HepG2 (cell line): ENCODE data around the gene CERS6. TPM values are rescaled to one million over a fixed set of nuclear protein-coding genes. Genes with fewer than 3 reads are reported as not detected.
A peak's percentile ranks its signal among the peaks of the same experiment; 100 is the strongest.

Experiments
- ATAC-seq: fragments of 200-7000 bp; cut with Tn5 transposase; 3 replicates; pipeline ENCODE4 v1.9.1; 2020; ENCODE audit warnings: mild to moderate bottlenecking, moderate library complexity
- BruUV-seq: library from RNA; stranded (reverse); fragments of 400-500 nt; replicated peaks from 2 replicates; lab custom pipeline; 2021; lab: Mats Ljungman, UMichigan
- CTCF ChIA-PET: fragments of 300-600 bp; formaldehyde crosslinking; extraction: SDS; loops from one replicate; lab custom pipeline; 2021; ENCODE audit warnings: low total read pairs, inconsistent platforms, low intra/inter-chr PET ratio; lab: Yijun Ruan, JAX
- POLR2A ChIA-PET: fragments of 350-600 bp; sonication (Branson Sonifier 250); formaldehyde crosslinking; loops from one replicate; lab custom pipeline; 2020; ENCODE audit warnings: antibody characterized with exemption, inconsistent platforms; lab: Yijun Ruan, JAX
- DNase-seq: peaks from one replicate; pipeline ENCODE4 v3.0.0-alpha.2; 2015; ENCODE audit warnings: low spot score
- FAIRE-seq: peaks from 3 replicates; lab custom pipeline; 2011; peaks lifted over from hg19 to GRCh38; lab: Jason Lieb, UNC
- H2AFZ ChIP-seq: one replicate; pipeline ENCODE4 v1.6.1; 2011; ENCODE audit warnings: low read length, inconsistent platforms
- H3K27ac ChIP-seq: fragments of 300-600 bp; 3 replicates; pipeline ENCODE4 v1.8.0; 2011; ENCODE audit warnings: mixed run types, mild to moderate bottlenecking, mixed read lengths, low read length, inconsistent platforms; ENCODE audit not compliant: insufficient read depth; ENCODE audit errors: extremely low read length
- H3K27me3 ChIP-seq, 2 experiments: fragments of 200-600 bp in 1 of 2; 2 replicates in 1 of 2; 3 replicates in 1 of 2; pipeline versions ENCODE4 v1.6.0 to v1.8.0; 2011; ENCODE audit warnings: low read length in 2 of 2, mild to moderate bottlenecking in 2 of 2, moderate library complexity in 2 of 2, inconsistent platforms in 1 of 2; ENCODE audit not compliant: insufficient read depth in 2 of 2, control insufficient read depth in 1 of 2
- H3K36me3 ChIP-seq, 2 experiments: fragments of 200-600 bp in 1 of 2; replicated peaks in 1 of 2; 2 replicates in 1 of 2; 3 replicates in 1 of 2; pipeline versions ENCODE4 v1.5.1 to v1.8.0; 2011; ENCODE audit warnings: low read length in 2 of 2, inconsistent platforms in 1 of 2; ENCODE audit not compliant: insufficient read depth in 2 of 2, control insufficient read depth in 1 of 2
- H3K4me1 ChIP-seq: 2 replicates; pipeline ENCODE4 v1.5.1; 2012; ENCODE audit warnings: low read length, inconsistent platforms; ENCODE audit not compliant: insufficient read depth
- H3K4me2 ChIP-seq: 2 replicates; pipeline ENCODE4 v1.6.0; 2011; ENCODE audit warnings: low read depth, low read length, inconsistent platforms
- H3K4me3 ChIP-seq, 3 experiments: fragments of 200-600 bp in 1 of 3; sonication (generic), shearing (Covaris generic) in 1 of 3; replicated peaks in 1 of 3; 2 replicates each; pipeline ENCODE4 v1.5.1; 2011 to 2016; ENCODE audit warnings: low read length in 3 of 3, inconsistent platforms in 2 of 3, low read depth in 2 of 3, mild to moderate bottlenecking in 2 of 3, control low read depth in 1 of 3, mixed read lengths in 1 of 3; ENCODE audit not compliant: insufficient read depth in 1 of 3
- H3K79me2 ChIP-seq: one replicate; pipeline ENCODE4 v1.6.1; 2011; ENCODE audit warnings: low read length, inconsistent platforms; ENCODE audit not compliant: insufficient read depth
- H3K9ac ChIP-seq: 2 replicates; pipeline ENCODE4 v1.6.0; 2011; ENCODE audit warnings: mild to moderate bottlenecking, low read depth, low read length, inconsistent platforms; ENCODE audit not compliant: insufficient read depth
- H3K9me3 ChIP-seq: 2 replicates; pipeline ENCODE4 v1.5.1; 2012; ENCODE audit warnings: mild to moderate bottlenecking, low read length
- H4K20me1 ChIP-seq: 2 replicates; pipeline ENCODE4 v1.6.0; 2011; ENCODE audit warnings: inconsistent platforms, mild to moderate bottlenecking, low read length, moderate library complexity; ENCODE audit not compliant: insufficient read depth
- FOSL2 ChIP-seq: sonication (generic); formaldehyde crosslinking; IDR thresholded peaks from 2 replicates; pipeline ENCODE4 v1.4.0; 2020; ENCODE audit warnings: missing genetic modification reagents
- HES4 ChIP-seq: sonication (generic); formaldehyde crosslinking; IDR thresholded peaks from 2 replicates; pipeline ENCODE4 v1.9.0; 2021; ENCODE audit warnings: mild to moderate bottlenecking, missing genetic modification reagents, borderline replicate concordance
- HHEX ChIP-seq: IDR thresholded peaks from 2 replicates; pipeline ENCODE4 v1.6.1; 2016; ENCODE audit warnings: control low read depth
- NONO ChIP-seq, 2 experiments: fragments of 450-650 bp in 1 of 2; sonication (generic) in 1 of 2; formaldehyde crosslinking in 1 of 2; IDR thresholded peaks in 1 of 2; conservative IDR thresholded peaks in 1 of 2; 2 replicates each; pipeline versions ENCODE4 v1.6.1 to v1.8.0; 2017 to 2022; ENCODE audit warnings: mild to moderate bottlenecking in 1 of 2, missing genetic modification reagents in 1 of 2, moderate library complexity in 1 of 2
- TMF1 ChIP-seq: sonication (generic); formaldehyde crosslinking; IDR thresholded peaks from 2 replicates; pipeline ENCODE4 v1.8.1; 2022; ENCODE audit warnings: low read depth, missing genetic modification reagents
- YEATS4 ChIP-seq: sonication (generic); formaldehyde crosslinking; IDR thresholded peaks from 2 replicates; pipeline ENCODE4 v1.4.0; 2020; ENCODE audit warnings: missing genetic modification reagents, borderline replicate concordance
- ZBTB20 ChIP-seq: sonication (generic); formaldehyde crosslinking; IDR thresholded peaks from 2 replicates; pipeline ENCODE4 v1.8.1; 2023; ENCODE audit warnings: missing genetic modification reagents, low read depth, mild to moderate bottlenecking, borderline replicate concordance
- ZC3H13 ChIP-seq: sonication (generic); formaldehyde crosslinking; IDR thresholded peaks from 2 replicates; pipeline ENCODE4 v1.8.1; 2023; ENCODE audit warnings: mild to moderate bottlenecking, missing genetic modification reagents, moderate library complexity
- ZNF432 ChIP-seq: sonication (generic); formaldehyde crosslinking; IDR thresholded peaks from 2 replicates; pipeline ENCODE4 v1.5.0; 2020; ENCODE audit warnings: missing genetic modification reagents, mild to moderate bottlenecking, borderline replicate concordance
- ZNF674 ChIP-seq: sonication (generic); formaldehyde crosslinking; IDR thresholded peaks from 2 replicates; pipeline ENCODE4 v1.5.0; 2020; ENCODE audit warnings: low read depth, mild to moderate bottlenecking, missing genetic modification reagents
- ZNF792 ChIP-seq: IDR thresholded peaks from 2 replicates; pipeline ENCODE4 v1.6.1; 2016
- WGBS: methylation state at CpG from one replicate; pipeline ENCODE4 v1.1.6; 2017; ENCODE audit warnings: low lambda C conversion rate; 5-methylcytosine and 5-hydroxymethylcytosine counted together
- in situ Hi-C: cut with HindIII; loops from 2 replicates; pipeline ENCODE4 v1.10.0; 2017; ENCODE audit warnings: low pct_unique_long_range_greater_than_20kb; ENCODE audit not compliant: extremely low pct_ligation_motif_present
- intact Hi-C: fragments of 100-400 bp; cut with micrococcal nuclease; formaldehyde crosslinking; loops from one replicate; pipeline ENCODE4 v1.10.0; 2022; ENCODE audit not compliant: unreplicated experiment
- polyA plus RNA-seq, 8 experiments: library from polyadenylated mRNA; depleted of rRNA in 3 of 8; stranded (reverse) in 7 of 8; unstranded in 1 of 8; fragments of >200 nt; fragmentation: Illumina TruSeq in 4 of 8; extraction: Trizol in 4 of 8; gene quantifications; 2 replicates each; pipeline versions ENCODE4 v1.2.1 to v1.2.3, GENCODE V29; 2011 to 2016; ENCODE audit warnings: low read depth in 4 of 8, missing spikeins in 1 of 8, mixed read lengths in 1 of 8; ENCODE audit not compliant: insufficient read depth in 1 of 8
- total RNA-seq, 5 experiments: library from RNA; depleted of rRNA; stranded (reverse); fragments of >200 nt; fragmentation: Illumina TruSeq; extraction: Trizol; gene quantifications; 2 replicates each; pipeline ENCODE4 v1.2.3, GENCODE V29; 2016; ENCODE audit warnings: low read depth in 1 of 5
- TF ChIP-seq, protein P1 (sequence below): sonication (generic); IDR thresholded peaks from 2 replicates; pipeline ENCODE4 v1.6.1; 2016; ENCODE audit warnings: low read depth, borderline replicate concordance
- TF ChIP-seq, protein P2 (sequence below): IDR thresholded peaks from 2 replicates; pipeline ENCODE4 v1.6.1; 2016; ENCODE audit warnings: low read depth
- TF ChIP-seq, protein P3 (sequence below): sonication (generic); formaldehyde crosslinking; IDR thresholded peaks from 2 replicates; pipeline ENCODE4 v1.8.1; 2023; ENCODE audit warnings: mild to moderate bottlenecking, missing genetic modification reagents, borderline replicate concordance
- TF ChIP-seq, protein P4 (sequence below): sonication (generic); formaldehyde crosslinking; IDR thresholded peaks from 2 replicates; pipeline ENCODE4 v1.5.0; 2020; ENCODE audit warnings: mild to moderate bottlenecking, missing genetic modification reagents, borderline replicate concordance

CERS6 gene
- total and polyA plus RNA-seq, 2 of the 13 experiments (the other 11 are each of a cell fraction or from before 2014, with no cell fraction given): 10.1 to 20.3 TPM

DNA sequence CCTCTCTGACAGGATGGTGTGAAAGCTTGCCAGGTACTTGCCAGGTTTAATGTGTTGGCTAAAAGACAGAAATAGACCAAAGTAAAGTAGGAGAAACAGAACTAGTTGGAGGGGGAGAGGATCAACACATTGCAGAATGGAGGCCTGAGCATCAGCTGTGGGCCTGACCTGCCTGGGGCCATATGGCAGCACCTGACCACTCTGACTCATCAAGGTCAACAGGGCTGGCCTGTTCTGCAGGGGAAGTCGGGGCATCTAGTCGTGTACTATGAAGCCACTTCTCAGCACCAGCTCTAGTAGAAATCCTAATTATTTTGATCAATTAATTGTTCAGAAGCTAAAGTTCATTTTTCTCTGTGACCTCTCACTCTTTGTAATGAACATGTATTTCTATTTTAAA lies 310.5 kb downstream of the CERS6 start:
- Histone ChIP-seq H3K4me2 (no peak overlapping the region), H4K20me1 (no peaks in the 10 kb centered on the region), H3K4me1 (no peaks in the 10 kb centered on the region), H3K27ac (no peak overlapping the region), H3K9ac (no peak overlapping the region), H3K4me3 (no peak overlapping the region), H3K9me3 (no peaks in the 10 kb centered on the region), H2AFZ (no peak overlapping the region), H3K27me3 (no peaks in the 10 kb centered on the region), H3K36me3 (peaks cover 2 to 16% of the 10 kb centered on the region in 2 experiments), H3K79me2 (no peaks in the 10 kb centered on the region)
- intact Hi-C loops: no loop called here
- ChIA-PET CTCF (no interaction called here), POLR2A (no interaction called here)
- FAIRE-seq (no peak), DNase-seq (no peak), ATAC-seq (no peak)
- BruUV-seq: no TSS peak
- WGBS: 84% methylated on average over 2 of the region's 2 CpGs
- TF ChIP-seq FOSL2 (CRISPR knock-in tag) (peak; percentile 65), ZC3H13 (CRISPR knock-in tag) (no peak), ZBTB20 (no peak)
- TF ChIP-seq, protein P1, sequence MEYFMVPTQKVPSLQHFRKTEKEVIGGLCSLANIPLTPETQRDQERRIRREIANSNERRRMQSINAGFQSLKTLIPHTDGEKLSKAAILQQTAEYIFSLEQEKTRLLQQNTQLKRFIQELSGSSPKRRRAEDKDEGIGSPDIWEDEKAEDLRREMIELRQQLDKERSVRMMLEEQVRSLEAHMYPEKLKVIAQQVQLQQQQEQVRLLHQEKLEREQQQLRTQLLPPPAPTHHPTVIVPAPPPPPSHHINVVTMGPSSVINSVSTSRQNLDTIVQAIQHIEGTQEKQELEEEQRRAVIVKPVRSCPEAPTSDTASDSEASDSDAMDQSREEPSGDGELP: 0 out of 2 replicates have a peak, but pooled peaks have one; percentile 27
- TF ChIP-seq, protein P2, sequence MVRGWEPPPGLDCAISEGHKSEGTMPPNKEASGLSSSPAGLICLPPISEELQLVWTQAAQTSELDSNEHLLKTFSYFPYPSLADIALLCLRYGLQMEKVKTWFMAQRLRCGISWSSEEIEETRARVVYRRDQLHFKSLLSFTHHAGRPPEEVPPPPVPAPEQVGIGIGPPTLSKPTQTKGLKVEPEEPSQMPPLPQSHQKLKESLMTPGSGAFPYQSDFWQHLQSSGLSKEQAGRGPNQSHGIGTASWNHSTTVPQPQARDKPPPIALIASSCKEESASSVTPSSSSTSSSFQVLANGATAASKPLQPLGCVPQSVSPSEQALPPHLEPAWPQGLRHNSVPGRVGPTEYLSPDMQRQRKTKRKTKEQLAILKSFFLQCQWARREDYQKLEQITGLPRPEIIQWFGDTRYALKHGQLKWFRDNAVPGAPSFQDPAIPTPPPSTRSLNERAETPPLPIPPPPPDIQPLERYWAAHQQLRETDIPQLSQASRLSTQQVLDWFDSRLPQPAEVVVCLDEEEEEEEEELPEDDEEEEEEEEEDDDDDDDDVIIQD (CRISPR knock-in tag): peak; percentile 52; the same call in 1 of the 2 replicates
- TF ChIP-seq, protein P3, sequence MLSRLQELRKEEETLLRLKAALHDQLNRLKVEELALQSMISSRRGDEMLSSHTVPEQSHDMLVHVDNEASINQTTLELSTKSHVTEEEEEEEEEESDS (CRISPR knock-in tag): no peak
- in situ Hi-C loops: no loop called here

DNA sequence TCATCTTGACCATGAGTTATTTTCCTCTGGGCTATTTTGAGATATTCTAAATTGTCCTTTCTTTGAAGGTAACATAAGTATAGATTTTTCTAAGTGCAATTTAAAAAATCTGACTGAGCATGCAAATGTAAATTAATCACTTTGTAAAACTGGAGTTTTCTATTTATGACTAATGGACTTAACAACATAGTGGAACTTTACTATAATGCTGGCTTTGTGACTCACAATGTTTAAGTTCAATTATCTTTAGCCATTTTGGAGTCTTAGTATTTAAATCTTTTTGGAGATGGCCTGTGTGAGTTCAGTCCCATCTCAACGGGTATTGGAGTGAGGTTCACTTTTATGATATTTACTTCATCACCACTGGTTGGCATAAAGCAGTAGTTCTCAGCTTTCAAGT lies 311.2 kb downstream of the CERS6 start:
- H3K79me2 ChIP-seq: no peaks in the 10 kb centered on the region
- ATAC-seq (no peak), DNase-seq (no peak), FAIRE-seq (no peak)
- CTCF ChIA-PET: no interaction called here
- in situ Hi-C loops: no loop called here
- peaks cover 3 to 16% of the 10 kb centered on the region in 2 experiments for H3K36me3 ChIP-seq
- POLR2A ChIA-PET: no interaction called here
- H2AFZ ChIP-seq: no peak overlapping the region
- no peak overlapping the region for H3K4me3 ChIP-seq
- no peak overlapping the region for H3K9ac ChIP-seq
- BruUV-seq: no TSS peak
- WGBS: 72% methylated on average over 1 of the region's 1 CpG
- H3K27me3 ChIP-seq: no peaks in the 10 kb centered on the region
- no peak overlapping the region for H3K4me2 ChIP-seq
- H4K20me1 ChIP-seq: no peaks in the 10 kb centered on the region
- H3K4me1 ChIP-seq: no peaks in the 10 kb centered on the region
- intact Hi-C loops: no loop called here
- H3K9me3 ChIP-seq: no peaks in the 10 kb centered on the region
- no peak overlapping the region for H3K27ac ChIP-seq
- TF ChIP-seq HES4: no peak
- TF ChIP-seq NONO (IDR thresholded peaks at IDR 0.05): no peak
- TF ChIP-seq NONO (CRISPR knock-in tag; conservative IDR thresholded peaks at IDR 0.05): no peak
- TF ChIP-seq ZNF432: no peak
- TF ChIP-seq, protein P4, sequence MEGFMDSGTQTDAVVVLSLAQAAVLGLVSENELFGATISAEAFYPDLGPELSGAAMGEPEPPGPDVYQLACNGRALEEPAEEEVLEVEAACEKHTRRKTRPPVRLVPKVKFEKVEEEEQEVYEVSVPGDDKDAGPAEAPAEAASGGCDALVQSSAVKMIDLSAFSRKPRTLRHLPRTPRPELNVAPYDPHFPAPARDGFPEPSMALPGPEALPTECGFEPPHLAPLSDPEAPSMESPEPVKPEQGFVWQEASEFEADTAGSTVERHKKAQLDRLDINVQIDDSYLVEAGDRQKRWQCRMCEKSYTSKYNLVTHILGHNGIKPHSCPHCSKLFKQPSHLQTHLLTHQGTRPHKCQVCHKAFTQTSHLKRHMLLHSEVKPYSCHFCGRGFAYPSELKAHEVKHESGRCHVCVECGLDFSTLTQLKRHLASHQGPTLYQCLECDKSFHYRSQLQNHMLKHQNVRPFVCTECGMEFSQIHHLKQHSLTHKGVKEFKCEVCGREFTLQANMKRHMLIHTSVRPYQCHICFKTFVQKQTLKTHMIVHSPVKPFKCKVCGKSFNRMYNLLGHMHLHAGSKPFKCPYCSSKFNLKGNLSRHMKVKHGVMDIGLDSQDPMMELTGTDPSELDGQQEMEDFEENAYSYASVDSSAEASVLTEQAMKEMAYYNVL: no peak
- no peak for TF ChIP-seq YEATS4
- no peak for TF ChIP-seq ZNF792 (CRISPR knock-in tag)
- TF ChIP-seq HHEX (CRISPR knock-in tag): no peak
- no peak for TF ChIP-seq TMF1 (CRISPR knock-in tag)
- no peak for TF ChIP-seq ZNF674 (CRISPR knock-in tag)
